HG03103 (cell line): ENCODE data around the gene TMSB10.
"Not testable (repeated sequence)": the region's sequence is repeated elsewhere in the genome, so short reads cannot be mapped to it uniquely, and the experiment has no call there.

ENCODE experiments used
- ATAC-seq: cut with Tn5 transposase; IDR thresholded peaks from one replicate; pipeline ENCODE4 v1.9.1; 2021; ENCODE audit warnings: low read depth; ENCODE audit not compliant: unreplicated experiment

TMSB10 gene

DNA sequence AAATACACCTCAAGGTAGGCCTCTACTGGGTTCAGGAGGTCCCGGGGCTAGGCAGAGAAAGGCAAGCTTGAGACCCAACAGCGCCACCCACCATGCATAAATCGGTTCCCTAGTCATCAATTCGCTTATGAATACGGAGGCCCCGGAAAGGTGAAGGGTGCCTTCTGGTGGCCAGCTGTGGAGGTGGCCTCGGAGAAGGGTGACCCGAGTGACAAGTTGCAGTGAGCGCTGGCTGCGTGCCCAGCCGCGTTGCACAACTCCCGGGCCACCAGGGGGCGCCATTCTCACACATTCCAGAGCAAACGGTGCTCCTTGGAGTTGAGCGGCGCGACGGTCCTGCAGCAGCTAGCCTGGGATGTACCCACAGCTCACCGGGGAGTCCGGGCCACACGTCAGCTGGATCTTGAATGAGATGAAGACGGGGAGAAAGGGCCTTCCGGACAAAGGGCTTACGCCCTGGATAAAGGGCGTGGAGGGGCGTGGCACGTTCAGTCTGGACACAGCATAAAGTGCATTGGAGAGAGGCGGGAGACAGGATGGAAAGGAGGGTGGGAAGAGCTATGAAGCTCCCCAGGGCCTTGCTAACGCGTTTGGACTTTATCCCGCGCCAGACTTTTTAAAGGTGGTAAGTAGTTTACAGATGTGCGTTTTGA is 20.4 kb downstream of the TMSB10 start:
- peak; percentile 74 for ATAC-seq

DNA sequence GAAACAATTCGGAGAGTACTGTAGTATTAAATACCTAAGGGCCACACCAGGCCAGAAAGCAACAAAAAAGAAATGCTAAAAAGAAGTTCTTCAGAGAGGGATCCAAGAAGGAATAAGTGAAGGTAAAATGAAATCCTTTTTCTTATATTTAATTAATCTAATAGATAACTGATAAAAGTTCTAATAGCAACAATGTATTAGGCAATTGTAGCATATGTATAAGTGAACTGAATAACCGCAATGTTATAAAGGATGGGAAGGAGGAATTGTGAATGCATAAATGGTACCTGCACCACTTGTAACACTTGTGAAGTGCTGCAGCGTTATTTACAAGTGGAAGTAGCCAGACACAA is 21.8 kb downstream of the TMSB10 start:
- ATAC-seq = no peak

DNA sequence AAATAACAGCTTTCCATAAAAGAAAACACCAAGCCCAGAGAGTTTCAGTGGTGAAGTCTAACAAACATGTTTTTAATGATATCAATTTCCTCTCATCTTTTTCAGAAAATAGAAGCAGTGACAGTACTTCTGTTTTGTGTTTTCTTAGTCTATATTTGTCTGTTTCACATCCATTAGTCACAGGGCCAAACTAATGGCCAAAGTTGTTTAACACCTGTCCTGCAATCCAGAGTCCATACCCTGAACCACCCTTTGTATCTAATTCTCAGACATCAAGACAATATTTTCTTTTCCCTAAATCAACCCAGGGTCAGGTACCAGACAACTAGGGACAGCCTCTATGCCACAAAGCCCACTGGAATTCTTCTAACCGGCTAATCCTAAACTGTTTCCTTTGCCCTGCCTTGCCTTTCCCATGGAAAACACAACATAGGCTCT is 25.9 kb downstream of the TMSB10 start:
- ATAC-seq = peak; percentile 52

DNA sequence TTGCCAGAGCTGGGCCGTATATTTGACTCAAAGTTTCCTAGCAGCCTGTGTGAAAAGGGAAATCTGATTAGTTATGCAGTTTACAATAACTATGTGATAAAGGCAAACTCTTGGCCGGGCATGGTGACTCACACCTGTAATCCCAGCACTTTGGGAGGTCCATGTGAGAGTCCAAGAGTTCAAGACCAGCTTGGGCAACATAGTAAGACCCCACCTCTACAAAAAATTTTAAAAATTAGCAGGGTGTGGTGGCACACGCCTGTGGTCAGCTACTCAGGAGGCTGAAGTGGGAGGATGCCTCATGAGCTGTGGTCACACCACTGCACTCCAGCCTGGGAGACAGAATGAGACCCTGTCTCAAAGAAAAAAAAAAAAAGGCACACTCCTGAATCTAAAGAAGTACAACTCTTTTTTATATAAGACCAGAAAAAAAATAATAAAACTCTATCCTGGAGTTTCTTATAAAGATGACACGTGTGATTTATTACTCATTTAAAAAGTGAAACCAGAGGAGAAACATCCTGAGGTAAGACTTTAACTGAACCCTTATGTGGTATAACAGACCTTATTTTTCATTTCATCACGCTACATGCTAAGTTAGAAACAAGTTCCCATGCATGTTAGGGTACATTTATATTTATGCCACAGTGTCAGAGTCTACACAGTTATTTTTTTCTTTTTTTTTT is 32.9 kb downstream of the TMSB10 start:
- ATAC-seq = peak; percentile 25

DNA sequence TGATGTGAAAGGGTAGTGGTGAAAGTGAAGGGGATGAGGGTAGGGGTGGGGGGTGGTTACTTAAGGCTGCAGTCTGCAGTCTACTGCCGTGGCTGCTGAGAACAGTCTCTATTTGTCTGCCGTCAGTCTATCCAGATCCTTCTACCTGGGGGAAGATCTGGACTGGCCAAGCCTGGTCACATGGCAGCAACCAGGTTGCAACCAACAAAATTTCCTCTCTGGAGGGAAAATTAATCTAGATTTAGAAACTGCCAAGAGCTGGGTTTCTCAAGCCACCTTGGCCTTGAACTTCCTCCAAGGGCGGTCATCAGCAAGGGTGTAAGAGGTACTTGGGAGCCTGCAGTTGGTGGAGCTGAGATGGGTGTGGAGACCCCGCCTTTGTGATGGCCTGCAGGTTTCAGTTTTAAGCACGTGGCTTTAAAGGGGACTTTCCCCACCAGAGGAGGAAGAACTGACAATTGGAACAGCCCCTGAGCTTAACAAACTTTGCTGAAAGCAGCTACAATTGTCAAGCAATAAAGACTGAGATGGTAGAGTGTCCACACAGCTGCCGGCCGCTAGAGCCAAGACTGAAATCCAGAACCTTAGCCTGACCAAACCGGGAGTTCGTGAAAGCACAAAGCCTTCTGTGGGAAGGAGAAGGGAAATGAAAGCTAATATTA is 34.1 kb downstream of the TMSB10 start:
- ATAC-seq = peak; percentile 69

DNA sequence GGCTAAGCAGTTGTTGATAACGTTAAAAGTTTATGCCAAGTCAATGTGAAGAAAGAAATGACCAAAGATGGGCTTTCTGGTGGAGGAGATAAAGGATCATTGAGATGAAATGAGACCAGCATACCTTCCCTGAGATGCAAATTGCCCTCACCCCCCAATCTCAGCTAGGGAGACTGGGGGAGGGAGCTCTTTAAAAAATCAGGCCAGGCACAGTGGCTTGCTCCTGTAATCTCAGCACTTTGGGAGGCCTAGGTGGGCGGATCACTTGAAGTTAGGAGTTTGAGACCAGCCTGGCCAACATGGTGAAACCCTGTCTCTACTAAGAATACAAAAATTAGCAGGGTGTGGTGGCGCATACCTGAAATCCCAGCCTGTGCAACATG is 34.6 kb downstream of the TMSB10 start:
- peak; percentile 4 for ATAC-seq

DNA sequence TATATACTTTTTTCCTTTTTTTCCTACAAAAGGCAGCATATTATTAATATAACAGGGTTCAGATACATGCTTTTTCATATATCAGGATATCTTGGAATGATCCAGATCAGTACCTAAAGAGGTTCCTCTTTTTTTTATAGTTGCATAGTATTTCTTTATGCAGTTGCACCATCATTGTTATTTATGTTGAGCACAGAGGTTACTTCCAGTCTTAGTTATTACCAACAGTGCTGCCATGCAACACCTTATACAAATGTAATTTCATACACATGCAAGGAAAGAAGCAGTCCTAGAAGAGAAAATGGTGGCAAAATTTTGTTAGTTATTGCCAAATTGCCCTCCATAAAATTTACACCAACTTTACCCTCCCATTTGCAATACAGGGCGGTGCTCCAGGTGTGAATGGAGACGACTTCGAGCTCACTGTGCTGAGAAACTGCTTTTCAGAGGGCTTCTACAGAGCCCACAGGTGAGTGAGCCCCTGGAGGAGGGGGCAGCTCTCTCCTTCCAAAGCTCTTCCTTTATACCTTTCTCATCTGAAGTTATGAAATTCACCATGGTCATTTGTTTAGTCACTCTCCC is 35.5 kb downstream of the TMSB10 start:
- ATAC-seq = no peak

DNA sequence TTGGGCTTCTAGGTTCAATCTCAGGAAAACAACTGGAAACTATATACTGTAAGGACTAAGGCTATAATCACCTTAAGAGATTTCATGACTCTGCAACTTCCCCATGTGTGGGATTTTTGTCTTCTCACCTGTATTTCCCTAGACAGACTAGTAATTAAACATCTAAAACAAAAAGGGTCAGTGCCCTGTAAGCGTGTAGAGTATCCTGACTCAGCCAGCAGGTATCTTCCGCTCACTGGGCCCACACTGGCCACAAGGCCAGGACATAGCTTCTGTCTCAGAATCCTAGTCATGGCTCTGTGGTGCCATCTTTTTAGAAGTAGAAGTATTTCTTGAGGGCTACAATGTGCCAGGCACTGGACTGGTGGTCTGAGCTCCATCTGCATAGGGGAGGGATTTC is 36.7 kb downstream of the TMSB10 start:
- no peak for ATAC-seq

DNA sequence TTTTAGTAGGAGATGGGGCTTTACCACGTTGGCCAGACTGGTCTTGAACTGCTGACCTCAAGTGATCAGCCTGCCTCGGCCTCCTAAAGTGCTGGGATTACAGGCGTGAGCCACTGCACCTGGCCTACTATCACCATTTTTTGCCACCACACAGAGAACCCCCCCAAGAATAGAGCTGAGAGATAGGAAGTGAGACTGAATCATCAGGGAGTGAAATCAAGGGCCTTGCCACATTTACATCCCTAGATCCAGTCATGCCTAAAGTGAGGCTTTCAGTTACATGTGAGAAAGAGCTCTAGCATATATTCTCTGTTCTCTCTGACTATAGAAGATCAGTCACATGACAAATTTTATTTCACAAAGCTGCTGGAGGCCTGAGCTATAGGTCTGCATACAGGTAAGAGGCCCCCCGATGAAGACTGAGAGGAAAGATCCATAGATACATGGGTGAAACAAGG is 37.5 kb downstream of the TMSB10 start:
- ATAC-seq = peak; percentile 32

DNA sequence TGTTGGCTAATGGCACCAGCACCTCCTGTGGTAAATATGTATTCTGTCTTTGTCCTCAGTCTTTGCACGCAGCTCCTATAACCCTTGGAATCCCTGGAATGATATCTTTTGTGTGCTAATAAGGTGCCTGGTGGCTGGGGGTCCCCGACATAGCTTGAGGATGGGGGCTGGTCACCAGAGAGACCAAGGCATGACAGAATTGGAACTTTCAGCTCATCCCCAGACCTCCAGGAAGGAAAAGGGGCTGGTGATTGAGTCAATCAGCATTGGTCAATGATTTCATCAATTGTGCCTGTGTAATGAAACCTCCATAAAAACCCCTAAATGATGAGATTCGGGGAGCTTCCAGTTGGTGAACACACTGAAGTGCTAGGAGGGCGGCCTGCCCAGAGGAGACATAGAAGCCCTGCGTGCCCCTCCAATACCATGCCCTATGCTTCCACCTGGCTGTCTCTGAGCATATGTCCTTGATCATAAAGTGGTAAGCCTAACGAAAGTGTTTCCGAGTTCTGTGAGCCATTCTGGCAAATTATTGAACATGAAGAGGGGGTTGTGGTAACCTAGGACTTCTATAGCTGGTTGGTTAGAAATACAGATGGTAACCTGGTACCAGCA is 38.9 kb downstream of the TMSB10 start:
- ATAC-seq = no peak

DNA sequence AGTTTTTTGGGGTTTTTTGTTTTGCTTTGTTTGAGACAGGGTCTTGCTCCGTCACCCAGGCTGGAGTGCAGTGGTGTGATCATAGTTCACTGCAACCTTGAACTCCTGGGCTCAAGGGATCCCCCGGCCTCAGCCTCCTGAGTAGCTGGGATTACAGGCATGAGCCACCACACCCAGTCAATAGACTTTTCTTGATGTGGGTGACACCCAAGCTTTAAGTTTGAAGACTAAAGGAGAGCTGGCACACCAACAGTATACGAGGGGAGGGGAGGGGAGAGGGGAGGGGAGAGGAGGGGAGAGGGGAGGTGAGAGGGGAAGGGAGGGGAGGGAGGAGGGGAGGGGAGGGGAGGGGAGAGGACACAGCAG is 40.4 kb downstream of the TMSB10 start:
- ATAC-seq = not testable (repeated sequence)

DNA sequence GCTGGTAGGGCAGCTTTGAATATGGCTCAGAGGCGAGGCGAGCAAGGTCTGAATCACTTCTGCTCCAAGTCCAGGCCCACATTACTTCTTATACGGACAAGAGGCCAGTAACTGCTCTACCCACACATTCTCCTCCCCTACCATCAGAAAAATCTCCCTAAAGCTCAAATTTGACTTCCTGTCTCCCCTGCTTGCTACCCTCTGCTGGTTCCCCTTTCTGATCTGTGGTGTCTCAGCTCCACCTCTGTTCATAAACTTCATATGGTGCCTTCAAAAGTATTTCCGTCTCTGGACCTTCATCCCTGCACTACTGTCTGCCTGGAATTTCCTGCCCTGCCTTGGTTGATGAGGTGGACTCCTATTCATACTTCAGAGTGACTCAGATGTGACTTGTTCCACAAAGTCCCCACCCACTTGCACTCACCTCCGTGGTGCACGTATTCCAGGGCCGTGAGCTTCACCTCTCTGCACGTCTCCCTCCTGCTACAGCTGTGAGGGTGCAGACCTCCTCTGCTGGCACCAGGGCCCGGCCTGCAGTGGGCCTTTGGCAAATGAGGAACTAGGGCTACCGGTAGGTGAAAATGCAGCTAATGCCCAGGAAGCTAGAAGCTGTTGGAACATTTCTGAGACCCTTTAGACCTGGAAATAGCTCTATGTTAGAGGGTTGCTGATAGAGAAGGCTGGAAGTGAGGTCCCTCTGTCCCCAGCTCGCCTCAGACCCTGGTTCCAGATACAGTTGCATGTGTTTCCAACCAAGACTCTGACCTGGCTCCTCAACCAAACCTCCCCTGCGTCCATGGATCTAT is 41.0 kb downstream of the TMSB10 start:
- peak; percentile 64 for ATAC-seq

DNA sequence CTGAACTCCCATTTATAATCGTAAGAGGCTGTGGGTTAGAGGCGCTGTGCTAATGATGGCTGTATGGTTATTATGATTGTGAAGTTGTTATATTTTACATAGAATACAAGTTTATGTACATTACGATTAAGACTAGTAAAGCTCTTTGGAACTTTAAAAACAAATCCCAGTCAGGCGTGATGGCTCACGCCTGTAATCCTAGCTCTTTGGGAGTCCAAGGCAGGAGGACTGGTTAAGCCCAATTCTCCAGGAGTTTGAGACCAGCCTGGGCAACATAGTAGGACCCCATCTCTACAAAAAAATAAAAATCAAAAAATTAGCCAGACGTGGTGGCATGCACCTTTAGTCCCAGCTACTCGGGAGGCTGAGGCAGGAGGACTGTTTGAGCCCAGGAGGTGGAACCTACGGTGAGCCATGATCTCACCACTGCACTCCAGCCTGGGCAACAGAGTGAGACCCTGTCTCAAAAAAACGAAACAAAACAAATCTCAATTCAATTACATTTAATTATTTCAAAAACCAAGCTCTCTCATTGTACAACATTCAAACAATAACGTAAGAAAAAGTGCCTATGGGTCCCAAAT is 41.6 kb downstream of the TMSB10 start:
- ATAC-seq = no peak

DNA sequence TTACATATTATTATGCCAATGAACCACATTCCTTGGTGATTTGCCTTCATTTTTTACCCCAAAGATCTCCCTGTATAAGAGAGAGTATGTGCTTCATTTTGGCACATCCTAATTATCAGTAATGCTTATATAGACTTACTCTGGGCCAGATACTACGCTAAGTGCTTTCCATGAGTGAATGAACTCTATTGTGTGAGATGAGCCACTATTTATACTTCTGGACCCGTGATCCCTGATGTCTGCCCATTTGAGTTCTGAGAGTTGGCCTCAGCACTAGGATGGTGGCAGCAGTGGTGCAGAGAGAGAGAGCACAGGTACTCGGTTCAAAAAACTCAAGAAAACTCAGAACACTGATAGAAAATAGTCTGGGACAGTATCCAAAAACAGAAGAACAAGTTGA is 48.1 kb downstream of the TMSB10 start:
- ATAC-seq = no peak

DNA sequence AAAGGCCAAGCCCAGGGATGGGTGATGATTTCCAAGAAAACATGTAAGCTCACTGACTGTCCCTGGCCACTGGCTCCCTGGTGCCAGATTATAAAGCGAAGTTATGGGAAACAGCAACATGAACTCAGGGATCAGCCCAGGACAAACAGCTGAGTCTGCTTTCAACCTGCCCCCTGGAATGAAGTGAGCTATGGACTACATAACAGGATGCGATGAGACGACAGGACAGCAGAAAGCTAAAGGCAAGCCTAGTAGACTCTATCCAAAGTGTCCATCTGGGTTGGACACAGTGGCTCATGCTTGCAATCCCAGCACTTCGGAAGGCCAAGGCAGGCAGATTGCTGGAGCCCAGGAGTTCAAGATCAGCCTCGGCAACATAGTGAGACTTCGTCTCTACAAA is 48.9 kb downstream of the TMSB10 start:
- no peak for ATAC-seq
